Tibial nerve (tissue), 4 donors: Measurements from ENCODE around the gene BAHCC1.

Source experiments
- EP300 ChIP-seq, 2 donors: sonication (generic); formaldehyde crosslinking; IDR thresholded peaks; one replicate each; pipeline ENCODE4 v1.6.1; 2017; ENCODE audit warnings: antibody characterized with exemption in 2 of 2, mild to moderate bottlenecking in 1 of 2
- POLR2A ChIP-seq, 2 donors: fragments of 450-650 bp; IDR thresholded peaks; one replicate each; pipeline ENCODE4 v1.6.1; 2017; ENCODE audit warnings: antibody characterized with exemption in 2 of 2, mild to moderate bottlenecking in 2 of 2, moderate library complexity in 2 of 2
- TF ChIP-seq, protein P1 (sequence below), 5 experiments: fragments of 200-600 bp in 3 of 5; fragments of 450-650 bp in 2 of 5; sonication (generic) in 3 of 5; IDR thresholded peaks; one replicate each; pipeline ENCODE4 v1.5.1; 2016 to 2019; ENCODE audit warnings: antibody characterized with exemption in 5 of 5, mild to moderate bottlenecking in 3 of 5, moderate library complexity in 2 of 5

GRCh38 chr17:81514489-81514738 lies 119.2 kb downstream of the BAHCC1 start:
- TF ChIP-seq, protein P1, sequence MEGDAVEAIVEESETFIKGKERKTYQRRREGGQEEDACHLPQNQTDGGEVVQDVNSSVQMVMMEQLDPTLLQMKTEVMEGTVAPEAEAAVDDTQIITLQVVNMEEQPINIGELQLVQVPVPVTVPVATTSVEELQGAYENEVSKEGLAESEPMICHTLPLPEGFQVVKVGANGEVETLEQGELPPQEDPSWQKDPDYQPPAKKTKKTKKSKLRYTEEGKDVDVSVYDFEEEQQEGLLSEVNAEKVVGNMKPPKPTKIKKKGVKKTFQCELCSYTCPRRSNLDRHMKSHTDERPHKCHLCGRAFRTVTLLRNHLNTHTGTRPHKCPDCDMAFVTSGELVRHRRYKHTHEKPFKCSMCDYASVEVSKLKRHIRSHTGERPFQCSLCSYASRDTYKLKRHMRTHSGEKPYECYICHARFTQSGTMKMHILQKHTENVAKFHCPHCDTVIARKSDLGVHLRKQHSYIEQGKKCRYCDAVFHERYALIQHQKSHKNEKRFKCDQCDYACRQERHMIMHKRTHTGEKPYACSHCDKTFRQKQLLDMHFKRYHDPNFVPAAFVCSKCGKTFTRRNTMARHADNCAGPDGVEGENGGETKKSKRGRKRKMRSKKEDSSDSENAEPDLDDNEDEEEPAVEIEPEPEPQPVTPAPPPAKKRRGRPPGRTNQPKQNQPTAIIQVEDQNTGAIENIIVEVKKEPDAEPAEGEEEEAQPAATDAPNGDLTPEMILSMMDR (IDR thresholded peaks at IDR 0.05): no peak
- TF ChIP-seq EP300 (IDR thresholded peaks at IDR 0.05) (no peak), POLR2A (IDR thresholded peaks at IDR 0.05) (no peak)
